ENCODE data around the gene GREM2.

GREM2 gene

GRCh38 chr1:240496356-240496755 lies 115.6 kb downstream of the GREM2 start:
- Histone ChIP-seq H3K4me3 (ENCODE audit: low read length) (no peak overlapping the region), H3K27me3 (ENCODE audit: insufficient read depth, low read length) (peaks cover under 1% of the 10 kb centered on the region; the same call in 1 of the 2 replicates), H3K36me3 (ENCODE audit: insufficient read depth, low read depth, low read length) (no peaks in the 10 kb centered on the region), H3K9me3 (ENCODE audit: insufficient read depth, low read depth, low read length) (no peaks in the 10 kb centered on the region), H3K27ac (ENCODE audit: low read length) (no peak overlapping the region), H3K9ac (ENCODE audit: low read depth, low read length) (no peak overlapping the region), H3K4me1 (ENCODE audit: insufficient read depth, low read length) (peaks cover 6% of the 10 kb centered on the region)

DNA sequence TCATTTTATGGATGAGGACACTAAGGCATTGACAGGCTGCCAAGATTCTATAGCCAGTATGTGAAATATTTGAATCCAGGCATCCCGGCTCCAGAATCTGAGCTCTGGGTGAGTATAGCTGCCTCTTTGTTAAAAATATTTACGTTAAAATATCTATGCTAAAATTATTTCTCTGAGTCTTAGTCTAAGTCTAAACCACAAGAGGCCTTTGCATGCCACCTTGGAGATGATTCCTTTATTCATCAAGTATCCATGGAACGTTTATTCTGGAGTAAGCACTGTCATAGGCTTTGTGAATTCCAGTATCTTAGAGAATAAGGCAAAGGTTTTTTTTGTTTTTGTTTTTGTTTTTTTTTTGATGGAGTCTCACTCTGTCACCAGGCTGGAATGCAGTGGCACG lies 116.4 kb downstream of the GREM2 start:
- H3K9ac ChIP-seq (ENCODE audit: low read depth, low read length) = no peak overlapping the region
- H3K27me3 ChIP-seq (ENCODE audit: insufficient read depth, low read length) = peaks cover 8% of the 10 kb centered on the region; the same call in 1 of the 2 replicates
- no peak overlapping the region for H3K4me3 ChIP-seq (ENCODE audit: low read length)
- peaks cover 13% of the 10 kb centered on the region for H3K4me1 ChIP-seq (ENCODE audit: insufficient read depth, low read length)
- H3K9me3 ChIP-seq (ENCODE audit: insufficient read depth, low read depth, low read length) = no peaks in the 10 kb centered on the region
- no peak overlapping the region for H3K27ac ChIP-seq (ENCODE audit: low read length)
- no peaks in the 10 kb centered on the region for H3K36me3 ChIP-seq (ENCODE audit: insufficient read depth, low read depth, low read length)

DNA sequence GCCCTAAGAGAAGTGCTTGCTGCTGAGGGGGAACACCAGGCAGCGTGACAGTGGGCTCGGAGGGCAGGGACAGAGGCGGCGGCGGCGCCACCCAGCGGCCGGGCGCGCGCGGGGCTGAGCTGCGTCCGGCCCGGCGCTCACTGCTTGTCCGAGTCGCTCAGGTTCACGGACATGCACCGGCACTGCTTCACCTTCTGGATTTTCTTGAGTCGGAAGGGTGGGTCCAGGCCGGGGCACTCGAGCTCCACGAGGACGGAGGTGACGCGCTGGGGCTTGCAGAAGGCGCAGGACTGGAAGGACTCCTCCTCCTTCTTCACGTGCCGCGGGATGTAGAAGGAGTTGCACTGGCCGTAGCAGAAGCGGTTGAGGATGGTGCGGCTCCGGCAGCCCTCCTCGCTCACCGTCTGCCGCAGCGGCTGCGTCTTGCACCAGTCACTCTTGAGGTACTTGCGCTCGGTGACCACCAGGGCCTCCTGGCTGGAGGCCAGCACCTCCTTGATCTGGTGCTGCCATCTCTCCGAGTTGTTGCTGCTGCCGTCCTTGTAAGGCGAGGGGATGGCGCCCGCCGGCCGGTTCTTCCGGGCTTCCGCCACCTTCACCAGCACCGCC lies 119.0 kb downstream of the GREM2 start:
- H3K9ac ChIP-seq (ENCODE audit: low read depth, low read length) = no peak overlapping the region
- no peaks in the 10 kb centered on the region for H3K9me3 ChIP-seq (ENCODE audit: insufficient read depth, low read depth, low read length)
- H3K27me3 ChIP-seq (ENCODE audit: insufficient read depth, low read length) = peaks cover 9% of the 10 kb centered on the region; the same call in 1 of the 2 replicates
- no peak overlapping the region for H3K4me3 ChIP-seq (ENCODE audit: low read length)
- H3K4me1 ChIP-seq (ENCODE audit: insufficient read depth, low read length) = peaks cover 10% of the 10 kb centered on the region
- no peaks in the 10 kb centered on the region for H3K36me3 ChIP-seq (ENCODE audit: insufficient read depth, low read depth, low read length)
- no peak overlapping the region for H3K27ac ChIP-seq (ENCODE audit: low read length)

- no peak overlapping the region for H3K27ac ChIP-seq (ENCODE audit: low read length)
- H3K9me3 ChIP-seq (ENCODE audit: insufficient read depth, low read depth, low read length) = no peaks in the 10 kb centered on the region
- peaks cover 9% of the 10 kb centered on the region; the same call in 1 of the 2 replicates for H3K27me3 ChIP-seq (ENCODE audit: insufficient read depth, low read length)
- no peaks in the 10 kb centered on the region for H3K36me3 ChIP-seq (ENCODE audit: insufficient read depth, low read depth, low read length)
- no peak overlapping the region for H3K4me3 ChIP-seq (ENCODE audit: low read length)
- H3K9ac ChIP-seq (ENCODE audit: low read depth, low read length) = no peak overlapping the region
- H3K4me1 ChIP-seq (ENCODE audit: insufficient read depth, low read length) = peaks cover 10% of the 10 kb centered on the region
These were observed 120.2 kb downstream of the GREM2 start for GRCh38 chr1:240491796-240492195.

- Histone ChIP-seq H3K36me3 (ENCODE audit: insufficient read depth, low read depth, low read length) (no peaks in the 10 kb centered on the region), H3K27me3 (ENCODE audit: insufficient read depth, low read length) (peaks cover 9% of the 10 kb centered on the region; the same call in 1 of the 2 replicates), H3K4me1 (ENCODE audit: insufficient read depth, low read length) (peaks cover 10% of the 10 kb centered on the region)
These were observed 120.8 kb downstream of the GREM2 start for GRCh38 chr1:240491156-240491555.

DNA sequence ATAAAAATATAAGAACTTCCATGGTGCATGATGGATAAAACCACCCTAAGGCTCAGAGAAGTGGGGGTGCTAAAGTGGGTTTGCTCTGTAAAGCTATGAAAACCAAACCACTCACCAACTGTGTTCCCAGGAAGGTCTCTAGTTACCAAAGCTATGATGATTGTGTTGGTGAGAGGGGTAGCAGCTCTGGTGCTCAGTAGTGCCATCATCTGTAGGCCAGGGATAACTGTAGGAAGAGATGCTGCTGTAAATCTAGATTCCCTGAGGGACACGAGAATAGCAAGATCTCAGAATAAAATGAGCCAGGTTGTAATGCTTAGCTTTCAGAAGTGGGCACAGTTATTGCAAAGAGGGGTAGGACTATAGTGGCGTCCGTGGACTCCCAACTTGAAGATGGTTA lies 124.5 kb downstream of the GREM2 start:
- Histone ChIP-seq H3K4me3 (ENCODE audit: low read length) (no peak overlapping the region), H3K9ac (ENCODE audit: low read depth, low read length) (no peak overlapping the region), H3K27me3 (ENCODE audit: insufficient read depth, low read length) (peaks cover 9% of the 10 kb centered on the region; the same call in 1 of the 2 replicates), H3K36me3 (ENCODE audit: insufficient read depth, low read depth, low read length) (no peaks in the 10 kb centered on the region), H3K9me3 (ENCODE audit: insufficient read depth, low read depth, low read length) (no peaks in the 10 kb centered on the region), H3K4me1 (ENCODE audit: insufficient read depth, low read length) (peaks cover 10% of the 10 kb centered on the region), H3K27ac (ENCODE audit: low read length) (no peak overlapping the region)

More at GRCh38 chr1:240491156-240491555, 120.8 kb downstream of the GREM2 start:
- no peaks in the 10 kb centered on the region for H3K9me3 ChIP-seq (ENCODE audit: insufficient read depth, low read depth, low read length)
- no peak overlapping the region for H3K9ac ChIP-seq (ENCODE audit: low read depth, low read length)
- no peak overlapping the region for H3K27ac ChIP-seq (ENCODE audit: low read length)
- no peak overlapping the region for H3K4me3 ChIP-seq (ENCODE audit: low read length)

DNA sequence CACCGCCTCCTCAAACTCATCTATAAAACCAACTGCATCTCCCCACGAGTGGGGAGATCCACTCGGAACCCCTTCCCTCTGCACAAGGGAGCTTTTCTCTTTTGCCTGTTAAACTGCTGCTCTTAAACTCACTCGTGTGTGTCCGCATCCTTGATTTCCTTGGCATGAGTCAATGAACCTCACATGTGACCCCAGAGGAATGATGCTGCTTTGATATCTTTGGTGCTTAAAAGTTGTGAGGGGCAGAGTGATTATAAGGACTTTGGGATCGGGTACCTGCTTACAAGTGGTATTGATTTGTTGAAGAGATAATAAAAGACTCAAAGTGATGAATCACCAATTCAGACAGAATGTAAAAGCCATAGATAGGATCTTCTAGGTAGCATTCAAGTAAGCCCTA lies 125.3 kb downstream of the GREM2 start:
- no peaks in the 10 kb centered on the region for H3K9me3 ChIP-seq (ENCODE audit: insufficient read depth, low read depth, low read length)
- no peaks in the 10 kb centered on the region for H3K36me3 ChIP-seq (ENCODE audit: insufficient read depth, low read depth, low read length)
- H3K4me3 ChIP-seq (ENCODE audit: low read length) = no peak overlapping the region
- no peak overlapping the region for H3K27ac ChIP-seq (ENCODE audit: low read length)
- H3K9ac ChIP-seq (ENCODE audit: low read depth, low read length) = no peak overlapping the region
- H3K4me1 ChIP-seq (ENCODE audit: insufficient read depth, low read length) = peaks cover 10% of the 10 kb centered on the region
- H3K27me3 ChIP-seq (ENCODE audit: insufficient read depth, low read length) = peaks cover 9% of the 10 kb centered on the region; the same call in 1 of the 2 replicates

GRCh38 chr1:240484804-240485443 lies 127.0 kb downstream of the GREM2 start:
- no peaks in the 10 kb centered on the region for H3K4me1 ChIP-seq (ENCODE audit: insufficient read depth, low read length)

DNA sequence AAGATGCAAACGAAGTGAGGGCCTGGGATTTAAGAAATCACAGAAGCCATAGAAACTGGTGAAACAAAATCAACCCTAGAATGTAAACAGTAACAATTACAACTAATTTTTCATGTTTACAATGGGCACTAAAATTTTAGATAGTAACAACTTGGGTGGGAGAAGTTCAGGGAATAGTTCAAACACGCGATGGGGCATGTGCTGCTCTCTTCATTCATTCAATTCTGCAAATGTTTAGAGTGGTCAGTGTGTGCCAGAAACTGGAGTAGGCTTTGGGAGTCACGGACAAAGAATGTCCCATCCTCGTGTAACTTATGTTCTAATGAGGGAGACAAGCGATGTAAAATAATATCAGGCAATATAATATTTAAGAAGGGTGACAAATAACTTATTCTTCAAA lies 133.4 kb downstream of the GREM2 start:
- Histone ChIP-seq H3K36me3 (ENCODE audit: insufficient read depth, low read depth, low read length) (no peaks in the 10 kb centered on the region), H3K9ac (ENCODE audit: low read depth, low read length) (no peak overlapping the region), H3K4me1 (ENCODE audit: insufficient read depth, low read length) (no peaks in the 10 kb centered on the region), H3K9me3 (ENCODE audit: insufficient read depth, low read depth, low read length) (no peaks in the 10 kb centered on the region), H3K27me3 (ENCODE audit: insufficient read depth, low read length) (no peaks in the 10 kb centered on the region), H3K27ac (ENCODE audit: low read length) (no peak overlapping the region), H3K4me3 (ENCODE audit: low read length) (no peak overlapping the region)

More at GRCh38 chr1:240484804-240485443, 127.0 kb downstream of the GREM2 start:
- H3K27me3 ChIP-seq (ENCODE audit: insufficient read depth, low read length) = no peaks in the 10 kb centered on the region
- H3K4me3 ChIP-seq (ENCODE audit: low read length) = no peak overlapping the region
- no peaks in the 10 kb centered on the region for H3K9me3 ChIP-seq (ENCODE audit: insufficient read depth, low read depth, low read length)
- H3K9ac ChIP-seq (ENCODE audit: low read depth, low read length) = no peak overlapping the region; the same call in 1 of the 2 replicates
- no peak overlapping the region for H3K27ac ChIP-seq (ENCODE audit: low read length)
- H3K36me3 ChIP-seq (ENCODE audit: insufficient read depth, low read depth, low read length) = no peaks in the 10 kb centered on the region

DNA sequence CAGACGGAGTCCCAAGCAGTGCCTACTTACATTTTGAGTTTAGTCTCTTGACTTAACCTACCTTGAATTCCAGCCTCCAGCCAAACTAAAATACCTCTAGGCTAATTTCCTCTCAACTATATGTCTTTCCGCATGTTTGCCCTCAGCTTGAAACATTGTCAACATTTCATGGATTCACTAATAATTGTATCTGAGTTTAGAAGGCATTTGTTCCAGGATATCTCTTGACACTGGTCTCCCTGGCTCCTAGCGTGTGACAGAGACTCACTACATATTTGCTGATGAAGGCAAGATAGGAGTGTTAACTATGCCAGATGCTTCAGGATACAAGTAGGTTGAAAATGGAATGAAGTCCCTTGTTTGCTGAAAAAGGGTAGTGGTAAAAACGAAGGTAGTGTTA lies 136.1 kb downstream of the GREM2 start:
- Histone ChIP-seq H3K4me1 (ENCODE audit: insufficient read depth, low read length) (no peaks in the 10 kb centered on the region), H3K36me3 (ENCODE audit: insufficient read depth, low read depth, low read length) (no peaks in the 10 kb centered on the region)

GRCh38 chr1:240474133-240474614 lies 137.8 kb downstream of the GREM2 start:
- H3K36me3 ChIP-seq (ENCODE audit: insufficient read depth, low read depth, low read length) = no peaks in the 10 kb centered on the region
- no peaks in the 10 kb centered on the region for H3K9me3 ChIP-seq (ENCODE audit: insufficient read depth, low read depth, low read length)
- H3K27me3 ChIP-seq (ENCODE audit: insufficient read depth, low read length) = no peaks in the 10 kb centered on the region
- no peak overlapping the region for H3K9ac ChIP-seq (ENCODE audit: low read depth, low read length)
- no peaks in the 10 kb centered on the region for H3K4me1 ChIP-seq (ENCODE audit: insufficient read depth, low read length)
- no peak overlapping the region for H3K27ac ChIP-seq (ENCODE audit: low read length)
- no peak overlapping the region for H3K4me3 ChIP-seq (ENCODE audit: low read length)

More for the DNA sequence above, 136.1 kb downstream of the GREM2 start:
- Histone ChIP-seq H3K4me3 (ENCODE audit: low read length) (no peak overlapping the region), H3K9ac (ENCODE audit: low read depth, low read length) (no peak overlapping the region), H3K9me3 (ENCODE audit: insufficient read depth, low read depth, low read length) (no peaks in the 10 kb centered on the region), H3K27me3 (ENCODE audit: insufficient read depth, low read length) (no peaks in the 10 kb centered on the region), H3K27ac (ENCODE audit: low read length) (no peak overlapping the region)

DNA sequence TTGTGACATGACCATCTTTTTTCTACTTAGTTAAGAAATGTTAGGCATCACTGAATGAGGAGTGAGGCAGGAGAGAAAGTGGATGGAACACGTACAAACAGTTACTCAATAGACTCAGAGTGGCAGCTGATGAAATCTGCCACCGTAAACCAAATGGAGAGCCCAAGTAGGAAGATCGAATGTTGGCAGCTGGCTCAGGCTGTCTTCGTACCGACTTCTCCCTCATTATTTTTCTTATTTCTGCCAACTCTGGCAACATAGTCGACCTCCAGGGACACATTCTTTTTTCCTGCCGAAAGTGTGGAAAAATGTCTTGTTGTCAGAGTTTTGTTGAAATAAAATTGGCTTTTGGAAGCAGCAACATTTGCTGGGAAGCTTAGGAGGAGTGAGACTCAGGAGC lies 143.3 kb downstream of the GREM2 start:
- no peaks in the 10 kb centered on the region for H3K9me3 ChIP-seq (ENCODE audit: insufficient read depth, low read depth, low read length)
- no peak overlapping the region for H3K9ac ChIP-seq (ENCODE audit: low read depth, low read length)
- H3K4me3 ChIP-seq (ENCODE audit: low read length) = no peak overlapping the region
- no peaks in the 10 kb centered on the region for H3K36me3 ChIP-seq (ENCODE audit: insufficient read depth, low read depth, low read length)
- H3K27me3 ChIP-seq (ENCODE audit: insufficient read depth, low read length) = no peaks in the 10 kb centered on the region
- H3K27ac ChIP-seq (ENCODE audit: low read length) = no peak overlapping the region
- H3K4me1 ChIP-seq (ENCODE audit: insufficient read depth, low read length) = peaks cover 3% of the 10 kb centered on the region; the same call in 1 of the 2 replicates
